K562 (cell line): ENCODE results near the gene SHISAL2B. TPM values are rescaled to one million over a fixed set of nuclear protein-coding genes. Genes with fewer than 3 reads are reported as not detected.

ENCODE experiments used
- ATAC-seq: fragments of 200-7000 bp; cut with Tn5 transposase; 3 replicates; pipeline ENCODE4 v1.9.1; 2020; ENCODE audit warnings: moderate library complexity
- BruUV-seq: library from RNA; stranded (reverse); fragments of 400-500 nt; replicated peaks from 2 replicates; lab custom pipeline; 2021; lab: Mats Ljungman, UMichigan
- CTCF ChIA-PET: fragments of 300-600 bp; formaldehyde crosslinking; extraction: SDS; loops from one replicate; lab custom pipeline; 2021; ENCODE audit warnings: low intra/inter-chr PET ratio; lab: Yijun Ruan, JAX
- POLR2A ChIA-PET: fragments of 300-600, 350-650 bp; sonication (Branson Sonifier 250); formaldehyde crosslinking; extraction: SDS; loops from one replicate; lab custom pipeline; 2021; ENCODE audit warnings: antibody characterized with exemption, inconsistent platforms; lab: Yijun Ruan, JAX
- DNase-seq, 4 experiments: peaks; one replicate each; pipeline versions ENCODE4 v3.0.0 to v3.0.0-alpha.2; 2011 to 2018; ENCODE audit warnings: low spot score in 3 of 4, mixed read lengths in 3 of 4; ENCODE audit errors: extremely low read depth in 1 of 4
- FAIRE-seq: peaks from 2 replicates; lab custom pipeline; 2011; peaks lifted over from hg19 to GRCh38; lab: Jason Lieb, UNC
- H2AFZ ChIP-seq: 2 replicates; pipeline ENCODE4 v1.6.0; 2011; ENCODE audit warnings: low read depth, low read length, control low read depth, inconsistent platforms
- H3K27ac ChIP-seq: fragments of 200-600 bp; 3 replicates; pipeline ENCODE4 v1.8.0; 2011; ENCODE audit warnings: low read depth, mild to moderate bottlenecking, control low read depth, inconsistent platforms, low read length, moderate library complexity, mixed read lengths; ENCODE audit errors: extremely low read depth
- H3K27me3 ChIP-seq, 2 experiments: fragments of 300-600 bp in 1 of 2; 2 replicates in 1 of 2; 3 replicates in 1 of 2; pipeline versions ENCODE4 v1.6.0 to v1.8.0; 2011; ENCODE audit warnings: inconsistent platforms in 2 of 2, low read length in 2 of 2, mild to moderate bottlenecking in 1 of 2, mixed read lengths in 1 of 2, moderate library complexity in 1 of 2; ENCODE audit not compliant: control insufficient read depth in 2 of 2, insufficient read depth in 2 of 2
- H3K36me3 ChIP-seq: fragments of 300-600 bp; 3 replicates; pipeline ENCODE4 v1.8.0; 2011; ENCODE audit warnings: mild to moderate bottlenecking, low read length, inconsistent platforms; ENCODE audit not compliant: control insufficient read depth, insufficient read depth
- H3K4me1 ChIP-seq, 2 experiments: fragments of 200-600 bp in 1 of 2; replicated peaks in 1 of 2; 2 replicates in 1 of 2; 3 replicates in 1 of 2; pipeline versions ENCODE4 v1.5.1 to v1.8.0; 2011; ENCODE audit warnings: inconsistent platforms in 2 of 2, low read length in 2 of 2, mild to moderate bottlenecking in 1 of 2, mixed read lengths in 1 of 2, moderate library complexity in 1 of 2; ENCODE audit not compliant: control insufficient read depth in 2 of 2, insufficient read depth in 2 of 2
- H3K4me2 ChIP-seq: 2 replicates; pipeline ENCODE4 v1.6.1; 2011; ENCODE audit warnings: low read length, control low read depth, inconsistent platforms, mixed read lengths; ENCODE audit not compliant: insufficient read depth
- H3K4me3 ChIP-seq: fragments of 200-600 bp; sonication (generic), shearing (Covaris generic); 2 replicates; pipeline ENCODE4 v1.5.1; 2016; ENCODE audit warnings: control low read depth, inconsistent platforms
- H3K79me2 ChIP-seq: fragments of 200-600 bp; 3 replicates; pipeline ENCODE4 v1.8.0; 2011; ENCODE audit warnings: low read length, inconsistent platforms; ENCODE audit not compliant: control insufficient read depth, insufficient read depth
- H3K9ac ChIP-seq, 2 experiments: 2 replicates each; pipeline versions ENCODE4 v1.6.0 to v1.6.1; 2011; ENCODE audit warnings: low read depth in 2 of 2, low read length in 2 of 2, control low read depth in 1 of 2, inconsistent platforms in 1 of 2, mild to moderate bottlenecking in 1 of 2, mixed read lengths in 1 of 2; ENCODE audit not compliant: insufficient read depth in 1 of 2
- H3K9me1 ChIP-seq: one replicate; pipeline ENCODE4 v1.6.0; 2011; ENCODE audit warnings: inconsistent platforms, mild to moderate bottlenecking, low read length, moderate library complexity; ENCODE audit not compliant: control insufficient read depth, insufficient read depth
- H3K9me3 ChIP-seq: replicated peaks from 2 replicates; pipeline ENCODE4 v1.5.1; 2011; ENCODE audit warnings: low read depth, low read length, inconsistent platforms; ENCODE audit not compliant: control insufficient read depth, insufficient read depth
- H4K20me1 ChIP-seq: replicated peaks from 2 replicates; pipeline ENCODE4 v1.6.1; 2011; ENCODE audit warnings: low read length, inconsistent platforms, mixed read lengths; ENCODE audit not compliant: control insufficient read depth, insufficient read depth
- WGBS: fragments of 100-300 bp; shearing (Covaris generic); methylation state at CpG from one replicate; pipeline ENCODE4 v1.1.6; 2016; ENCODE audit warnings: low coverage, mixed read lengths; ENCODE audit not compliant: insufficient coverage; ENCODE audit errors: missing lambda C conversion rate; 5-methylcytosine and 5-hydroxymethylcytosine counted together
- in situ Hi-C: fragments of 300-500 bp; cut with MboI; formaldehyde crosslinking; loops from 4 replicates; pipeline ENCODE4 v1.15.0; 2018; ENCODE audit warnings: inconsistent platforms, mixed read lengths
- intact Hi-C: fragments of 100-400 bp; cut with micrococcal nuclease; formaldehyde crosslinking; loops from 2 replicates; pipeline ENCODE4 v1.14.2; 2022
- polyA plus RNA-seq, 8 experiments: library from polyadenylated mRNA; depleted of rRNA in 4 of 8; stranded (reverse) in 5 of 8; unstranded in 3 of 8; fragments of >200 nt; fragmentation: Nextera tagmentation in 2 of 8; fragmentation: Illumina TruSeq in 1 of 8; extraction: Ambion mirVana in 2 of 8; extraction: Trizol in 1 of 8; gene quantifications; 2 replicates each; pipeline versions ENCODE4 v1.2.1 to v1.2.3, GENCODE V29; 2011 to 2014; ENCODE audit warnings: inconsistent platforms in 1 of 8, missing spikeins in 1 of 8
- total RNA-seq, 7 experiments: library from RNA; depleted of rRNA in 6 of 7; stranded (reverse); fragments of >200 nt in 6 of 7; fragmentation: Illumina TruSeq in 2 of 7; extraction: Trizol in 2 of 7; gene quantifications; 2 replicates each; pipeline versions ENCODE4 v1.2.1 to v1.2.3, GENCODE V29; 2011 to 2021; ENCODE audit warnings: low replicate concordance in 1 of 7
- TF ChIP-seq, protein P1 (sequence below): fragments of 450-650 bp; IDR thresholded peaks from 2 replicates; pipeline ENCODE4 v1.6.1; 2016; ENCODE audit warnings: mild to moderate bottlenecking, moderate library complexity

The SHISAL2B gene
- total and polyA plus RNA-seq, 9 of the 15 experiments (the other 6 are each of a cell fraction or from before 2014, with no cell fraction given), result not detected

DNA sequence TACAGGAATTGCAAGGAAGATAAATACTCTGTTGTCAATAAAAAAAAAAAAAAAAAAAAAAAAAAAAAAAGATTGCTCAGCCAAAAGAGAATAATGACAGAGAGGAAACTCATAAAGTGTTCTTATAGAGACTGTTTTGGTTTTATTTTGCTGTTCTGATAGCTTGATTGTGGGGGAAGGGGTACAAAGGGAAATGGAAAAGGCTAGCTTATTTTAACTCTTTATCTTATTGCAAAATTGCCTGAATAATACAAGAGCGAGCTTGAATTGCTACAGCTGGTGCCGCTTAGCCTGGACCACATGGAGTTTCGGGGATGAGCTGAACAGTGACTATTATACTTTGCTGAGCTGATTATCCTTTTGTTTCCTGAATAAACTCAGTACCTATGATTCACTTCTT lies 31.0 kb upstream of the SHISAL2B start:
- DNase-seq (no peak), ATAC-seq (no peak), FAIRE-seq (no peak)
- Histone ChIP-seq H3K27ac (no peak overlapping the region), H3K9ac (no peak overlapping the region), H3K4me2 (no peak overlapping the region), H3K4me3 (no peak overlapping the region), H3K79me2 (no peaks in the 10 kb centered on the region), H3K27me3 (no peaks in the 10 kb centered on the region), H3K4me1 (no peaks in the 10 kb centered on the region), H3K9me3 (no peaks in the 10 kb centered on the region), H2AFZ (no peak overlapping the region), H3K9me1 (no peaks in the 10 kb centered on the region), H4K20me1 (no peaks in the 10 kb centered on the region)
- WGBS, result 2% methylated on average over 3 of the region's 3 CpGs
- BruUV-seq, result no TSS peak
- intact Hi-C loops, result no loop called here
- CTCF ChIA-PET, result no interaction called here
- TF ChIP-seq, protein P1, sequence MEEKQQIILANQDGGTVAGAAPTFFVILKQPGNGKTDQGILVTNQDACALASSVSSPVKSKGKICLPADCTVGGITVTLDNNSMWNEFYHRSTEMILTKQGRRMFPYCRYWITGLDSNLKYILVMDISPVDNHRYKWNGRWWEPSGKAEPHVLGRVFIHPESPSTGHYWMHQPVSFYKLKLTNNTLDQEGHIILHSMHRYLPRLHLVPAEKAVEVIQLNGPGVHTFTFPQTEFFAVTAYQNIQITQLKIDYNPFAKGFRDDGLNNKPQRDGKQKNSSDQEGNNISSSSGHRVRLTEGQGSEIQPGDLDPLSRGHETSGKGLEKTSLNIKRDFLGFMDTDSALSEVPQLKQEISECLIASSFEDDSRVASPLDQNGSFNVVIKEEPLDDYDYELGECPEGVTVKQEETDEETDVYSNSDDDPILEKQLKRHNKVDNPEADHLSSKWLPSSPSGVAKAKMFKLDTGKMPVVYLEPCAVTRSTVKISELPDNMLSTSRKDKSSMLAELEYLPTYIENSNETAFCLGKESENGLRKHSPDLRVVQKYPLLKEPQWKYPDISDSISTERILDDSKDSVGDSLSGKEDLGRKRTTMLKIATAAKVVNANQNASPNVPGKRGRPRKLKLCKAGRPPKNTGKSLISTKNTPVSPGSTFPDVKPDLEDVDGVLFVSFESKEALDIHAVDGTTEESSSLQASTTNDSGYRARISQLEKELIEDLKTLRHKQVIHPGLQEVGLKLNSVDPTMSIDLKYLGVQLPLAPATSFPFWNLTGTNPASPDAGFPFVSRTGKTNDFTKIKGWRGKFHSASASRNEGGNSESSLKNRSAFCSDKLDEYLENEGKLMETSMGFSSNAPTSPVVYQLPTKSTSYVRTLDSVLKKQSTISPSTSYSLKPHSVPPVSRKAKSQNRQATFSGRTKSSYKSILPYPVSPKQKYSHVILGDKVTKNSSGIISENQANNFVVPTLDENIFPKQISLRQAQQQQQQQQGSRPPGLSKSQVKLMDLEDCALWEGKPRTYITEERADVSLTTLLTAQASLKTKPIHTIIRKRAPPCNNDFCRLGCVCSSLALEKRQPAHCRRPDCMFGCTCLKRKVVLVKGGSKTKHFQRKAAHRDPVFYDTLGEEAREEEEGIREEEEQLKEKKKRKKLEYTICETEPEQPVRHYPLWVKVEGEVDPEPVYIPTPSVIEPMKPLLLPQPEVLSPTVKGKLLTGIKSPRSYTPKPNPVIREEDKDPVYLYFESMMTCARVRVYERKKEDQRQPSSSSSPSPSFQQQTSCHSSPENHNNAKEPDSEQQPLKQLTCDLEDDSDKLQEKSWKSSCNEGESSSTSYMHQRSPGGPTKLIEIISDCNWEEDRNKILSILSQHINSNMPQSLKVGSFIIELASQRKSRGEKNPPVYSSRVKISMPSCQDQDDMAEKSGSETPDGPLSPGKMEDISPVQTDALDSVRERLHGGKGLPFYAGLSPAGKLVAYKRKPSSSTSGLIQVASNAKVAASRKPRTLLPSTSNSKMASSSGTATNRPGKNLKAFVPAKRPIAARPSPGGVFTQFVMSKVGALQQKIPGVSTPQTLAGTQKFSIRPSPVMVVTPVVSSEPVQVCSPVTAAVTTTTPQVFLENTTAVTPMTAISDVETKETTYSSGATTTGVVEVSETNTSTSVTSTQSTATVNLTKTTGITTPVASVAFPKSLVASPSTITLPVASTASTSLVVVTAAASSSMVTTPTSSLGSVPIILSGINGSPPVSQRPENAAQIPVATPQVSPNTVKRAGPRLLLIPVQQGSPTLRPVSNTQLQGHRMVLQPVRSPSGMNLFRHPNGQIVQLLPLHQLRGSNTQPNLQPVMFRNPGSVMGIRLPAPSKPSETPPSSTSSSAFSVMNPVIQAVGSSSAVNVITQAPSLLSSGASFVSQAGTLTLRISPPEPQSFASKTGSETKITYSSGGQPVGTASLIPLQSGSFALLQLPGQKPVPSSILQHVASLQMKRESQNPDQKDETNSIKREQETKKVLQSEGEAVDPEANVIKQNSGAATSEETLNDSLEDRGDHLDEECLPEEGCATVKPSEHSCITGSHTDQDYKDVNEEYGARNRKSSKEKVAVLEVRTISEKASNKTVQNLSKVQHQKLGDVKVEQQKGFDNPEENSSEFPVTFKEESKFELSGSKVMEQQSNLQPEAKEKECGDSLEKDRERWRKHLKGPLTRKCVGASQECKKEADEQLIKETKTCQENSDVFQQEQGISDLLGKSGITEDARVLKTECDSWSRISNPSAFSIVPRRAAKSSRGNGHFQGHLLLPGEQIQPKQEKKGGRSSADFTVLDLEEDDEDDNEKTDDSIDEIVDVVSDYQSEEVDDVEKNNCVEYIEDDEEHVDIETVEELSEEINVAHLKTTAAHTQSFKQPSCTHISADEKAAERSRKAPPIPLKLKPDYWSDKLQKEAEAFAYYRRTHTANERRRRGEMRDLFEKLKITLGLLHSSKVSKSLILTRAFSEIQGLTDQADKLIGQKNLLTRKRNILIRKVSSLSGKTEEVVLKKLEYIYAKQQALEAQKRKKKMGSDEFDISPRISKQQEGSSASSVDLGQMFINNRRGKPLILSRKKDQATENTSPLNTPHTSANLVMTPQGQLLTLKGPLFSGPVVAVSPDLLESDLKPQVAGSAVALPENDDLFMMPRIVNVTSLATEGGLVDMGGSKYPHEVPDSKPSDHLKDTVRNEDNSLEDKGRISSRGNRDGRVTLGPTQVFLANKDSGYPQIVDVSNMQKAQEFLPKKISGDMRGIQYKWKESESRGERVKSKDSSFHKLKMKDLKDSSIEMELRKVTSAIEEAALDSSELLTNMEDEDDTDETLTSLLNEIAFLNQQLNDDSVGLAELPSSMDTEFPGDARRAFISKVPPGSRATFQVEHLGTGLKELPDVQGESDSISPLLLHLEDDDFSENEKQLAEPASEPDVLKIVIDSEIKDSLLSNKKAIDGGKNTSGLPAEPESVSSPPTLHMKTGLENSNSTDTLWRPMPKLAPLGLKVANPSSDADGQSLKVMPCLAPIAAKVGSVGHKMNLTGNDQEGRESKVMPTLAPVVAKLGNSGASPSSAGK, result no peak
- TF ChIP-seq, all 486 proteins: peak for 0
- POLR2A ChIA-PET, result interaction anchor here (1.1 to 1.7 kb wide), 2 partner anchors 9 to 11 kb away, joined by 4 read pairs; no protein-coding TSS in a partner anchor
- H3K36me3 ChIP-seq, result no peaks in the 10 kb centered on the region
- in situ Hi-C loops, result no loop called here
